Frontal cortex (tissue), 4 donors: ENCODE results near the gene SLC35B3. TPM values are rescaled to one million over a fixed set of nuclear protein-coding genes. Genes with fewer than 3 reads are reported as not detected.
"Not testable (repeated sequence)": the region's sequence is repeated elsewhere in the genome, so short reads cannot be mapped to it uniquely, and the experiment has no call there.

Source experiments
- DNase-seq, 2 donors: peaks; one replicate each; pipeline ENCODE4 v3.0.0; 2012; ENCODE audit warnings: low spot score in 2 of 2
- FAIRE-seq: peaks from 2 replicates; lab custom pipeline; 2012; peaks lifted over from hg19 to GRCh38; lab: Jason Lieb, UNC
- total RNA-seq: library from RNA; depleted of rRNA; stranded (reverse); fragments of >200 nt; gene quantifications from one replicate; pipeline ENCODE4 v1.2.3, GENCODE V29; 2014
- donor health status: control.
- donor health status: control.
- donor health status: control.

The SLC35B3 gene
- total RNA-seq, 1 donor from 2014 or later: 11.4 TPM

GRCh38 chr6:8415913-8416312 is 19.4 kb downstream of the SLC35B3 start:
- FAIRE-seq (no peak), DNase-seq (no peak)

GRCh38 chr6:8415280-8415679 is 20.1 kb downstream of the SLC35B3 start:
- FAIRE-seq (no peak), DNase-seq (no peak)

GRCh38 chr6:8414844-8415243 is 20.5 kb downstream of the SLC35B3 start:
- FAIRE-seq (no peak), DNase-seq (no peak)

- FAIRE-seq, DNase-seq: not testable (repeated sequence)
Measured at GRCh38 chr6:8405946-8406345, 29.4 kb downstream of the SLC35B3 start.

- no peak for FAIRE-seq
- no peak for DNase-seq
Measured at GRCh38 chr6:8402546-8402945, 32.8 kb downstream of the SLC35B3 start.

- DNase-seq: no peak
- no peak for FAIRE-seq
Measured at GRCh38 chr6:8400663-8401062, 34.7 kb downstream of the SLC35B3 start.

GRCh38 chr6:8392569-8392968 is 42.8 kb downstream of the SLC35B3 start:
- FAIRE-seq: no peak

GRCh38 chr6:8391934-8392333 is 43.4 kb downstream of the SLC35B3 start:
- DNase-seq: no peak

More at GRCh38 chr6:8392569-8392968, 42.8 kb downstream of the SLC35B3 start:
- DNase-seq: no peak

GRCh38 chr6:8389036-8389818 is 46.1 kb downstream of the SLC35B3 start:
- no peak for FAIRE-seq
- DNase-seq: no peak

More at GRCh38 chr6:8391934-8392333, 43.4 kb downstream of the SLC35B3 start:
- no peak for FAIRE-seq

GRCh38 chr6:8387942-8388437 is 47.4 kb downstream of the SLC35B3 start:
- FAIRE-seq: no peak
- DNase-seq: no peak

GRCh38 chr6:8383584-8383983 is 51.8 kb downstream of the SLC35B3 start:
- DNase-seq (no peak), FAIRE-seq (no peak)

GRCh38 chr6:8382434-8382833 is 52.9 kb downstream of the SLC35B3 start:
- no peak for FAIRE-seq
- DNase-seq: no peak

- FAIRE-seq (no peak), DNase-seq (no peak)
Measured at GRCh38 chr6:8375916-8376315, 59.4 kb downstream of the SLC35B3 start.
